Stromal cell of bone marrow (primary cell): ENCODE measurements around the gene PDCD5.
"Not testable (repeated sequence)": the region's sequence is repeated elsewhere in the genome, so short reads cannot be mapped to it uniquely, and the experiment has no call there.

Source experiments
- DNase-seq: peaks from one replicate; pipeline ENCODE4 v3.0.0-alpha.2; 2012; ENCODE audit warnings: low read depth

The PDCD5 gene

DNA sequence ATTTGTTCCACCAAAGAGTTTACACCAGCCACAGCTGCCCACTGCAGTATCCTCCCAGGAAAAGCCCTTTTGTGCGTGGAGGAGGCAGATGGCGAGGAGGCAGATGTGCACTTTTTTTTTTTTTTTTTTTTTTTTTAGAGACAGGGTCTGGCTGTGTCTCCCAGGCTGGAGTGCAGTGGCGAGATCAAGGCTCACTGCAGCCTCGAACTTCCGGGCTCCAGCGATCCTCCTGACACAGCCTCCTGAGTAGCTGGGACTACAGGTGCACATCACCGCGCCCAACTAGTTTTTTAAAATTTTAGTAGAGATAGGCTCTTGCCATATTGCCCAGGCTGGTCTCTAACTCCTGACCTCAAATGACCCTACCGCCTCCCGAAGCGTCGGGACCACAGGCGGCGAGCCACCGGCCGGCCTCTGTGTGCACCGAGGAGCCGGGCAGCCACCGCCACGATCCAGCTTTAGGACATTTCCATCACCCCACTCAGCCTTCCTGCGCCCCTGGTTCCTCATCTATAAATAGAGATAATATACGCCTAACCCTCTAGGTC is 563 bp upstream of the PDCD5 start:
- no peak for DNase-seq

DNA sequence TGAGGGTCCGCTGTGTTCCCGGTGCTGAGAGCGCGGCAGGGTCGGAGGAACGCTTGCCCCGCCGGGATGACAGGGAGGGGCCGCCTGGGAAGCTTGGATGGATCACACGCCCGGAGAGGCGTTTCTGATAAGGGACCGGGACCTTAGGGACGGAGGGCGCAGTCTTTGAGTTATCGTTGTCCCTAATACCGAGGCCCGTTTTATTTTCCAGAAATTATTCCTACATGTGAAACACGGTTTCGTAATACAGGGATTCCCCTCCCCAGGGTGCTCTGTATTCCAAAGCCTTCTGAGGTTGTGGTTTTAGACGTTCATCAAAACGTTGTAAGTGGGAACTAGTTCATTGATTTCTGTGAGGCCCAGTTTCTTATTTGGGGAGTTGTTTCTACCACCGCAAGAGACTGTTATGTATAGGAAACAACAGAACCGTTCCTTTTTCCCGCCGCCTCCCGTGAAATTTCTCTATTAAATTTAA is 752 bp downstream of the PDCD5 start:
- no peak for DNase-seq

DNA sequence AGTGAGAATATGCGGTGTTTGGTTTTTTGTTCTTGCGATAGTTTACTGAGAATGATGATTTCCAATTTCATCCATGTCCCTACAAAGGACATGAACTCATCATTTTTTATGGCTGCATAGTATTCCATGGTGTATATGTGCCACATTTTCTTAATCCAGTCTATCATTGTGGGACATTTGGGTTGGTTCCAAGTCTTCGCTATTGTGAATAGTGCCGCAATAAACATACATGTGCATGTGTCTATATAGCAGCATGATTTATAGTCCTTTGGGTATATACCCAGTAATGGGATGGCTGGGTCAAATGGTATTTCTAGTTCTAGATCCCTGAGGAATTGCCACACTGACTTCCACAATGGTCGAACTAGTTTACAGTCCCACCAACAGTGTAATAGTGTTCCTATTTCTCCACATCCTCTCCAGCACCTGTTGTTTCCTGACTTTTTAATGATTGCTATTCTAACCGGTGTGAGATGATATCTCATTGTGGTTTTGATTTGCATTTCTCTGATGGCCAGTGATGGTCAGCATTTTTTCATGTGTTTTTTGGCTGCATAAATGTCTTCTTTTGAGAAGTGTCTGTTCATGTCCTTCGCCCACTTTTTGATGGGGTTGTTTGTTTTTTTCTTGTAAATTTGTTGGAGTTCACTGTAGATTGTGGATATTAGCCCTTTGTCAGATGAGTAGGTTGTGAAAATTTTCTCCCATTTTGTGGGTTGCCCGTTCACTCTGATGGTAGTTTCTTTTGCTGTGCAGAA is 6.9 kb downstream of the PDCD5 start:
- DNase-seq: not testable (repeated sequence)

DNA sequence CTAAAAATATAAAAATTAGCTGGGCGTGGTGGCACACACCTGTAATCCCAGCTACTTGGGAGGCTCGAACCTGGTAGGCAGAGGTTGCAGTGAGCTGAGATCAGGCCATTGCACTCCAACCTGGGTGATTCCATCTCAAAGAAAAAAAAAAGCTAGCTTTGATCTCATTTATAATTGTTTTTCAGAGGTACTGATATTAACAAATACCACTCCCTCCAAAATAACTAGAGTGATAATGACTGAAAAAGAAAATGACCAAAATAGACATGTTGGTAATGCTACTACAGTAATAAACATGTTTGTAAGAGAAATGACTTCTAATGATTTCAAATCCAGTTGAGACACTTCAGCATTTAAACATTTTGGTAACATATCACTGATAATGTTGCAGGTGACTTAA is 13.0 kb downstream of the PDCD5 start:
- DNase-seq: no peak

DNA sequence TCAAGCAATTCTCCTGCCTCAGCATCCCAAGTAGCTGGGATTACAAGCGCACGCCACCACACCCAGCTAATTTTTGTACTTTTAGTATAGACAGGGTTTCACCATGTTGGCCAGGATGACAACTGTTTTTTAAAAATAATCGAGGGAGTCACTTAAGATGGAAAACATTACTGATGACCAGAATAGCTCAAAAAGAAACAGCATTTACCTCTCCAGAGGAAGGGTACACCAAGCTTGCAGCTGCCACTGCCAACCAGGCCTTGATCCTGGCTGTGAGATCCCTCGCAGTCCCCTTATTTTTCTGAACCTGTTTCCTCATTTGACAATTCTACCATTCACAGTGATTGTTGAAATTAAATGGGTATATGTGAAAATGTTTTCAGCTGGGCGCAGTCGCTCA is 14.5 kb downstream of the PDCD5 start:
- DNase-seq: no peak

DNA sequence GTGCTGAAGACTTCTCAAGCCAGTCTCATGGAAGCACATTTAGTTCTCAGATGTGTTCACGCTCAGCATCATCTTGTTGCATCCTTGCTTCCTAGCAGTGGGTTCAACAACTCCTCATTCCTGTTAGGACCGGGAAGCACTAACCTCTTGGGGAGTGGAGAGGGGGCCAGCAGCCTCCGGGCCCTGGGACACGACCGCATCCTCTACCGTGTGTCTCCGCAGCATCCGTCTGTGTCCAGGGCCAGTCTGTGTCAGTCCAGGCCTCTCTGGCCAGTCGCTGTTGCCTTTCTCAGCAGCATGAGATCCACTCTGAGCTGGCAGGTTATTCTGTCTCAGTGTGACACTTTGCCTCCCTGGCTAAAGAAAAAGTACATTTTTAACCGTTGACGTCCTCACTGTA is 17.0 kb downstream of the PDCD5 start:
- no peak for DNase-seq

DNA sequence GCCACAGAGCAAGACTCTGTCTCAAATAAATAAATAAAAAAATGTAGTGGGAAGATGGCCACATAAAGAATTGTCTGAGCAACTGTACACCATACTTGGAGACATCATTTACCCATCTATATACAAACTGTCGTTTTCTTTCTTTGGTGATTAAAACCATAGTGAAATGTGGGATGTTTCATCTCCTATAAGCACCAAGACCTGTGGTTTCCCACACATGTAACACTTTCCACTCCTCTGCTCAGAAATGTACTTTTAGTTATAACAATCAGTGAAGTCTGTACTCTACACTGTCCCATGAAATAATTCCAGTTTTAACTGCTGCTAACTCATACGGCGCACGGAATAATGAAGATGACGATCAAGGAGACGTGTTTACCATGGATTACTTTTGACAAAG is 18.3 kb downstream of the PDCD5 start:
- no peak for DNase-seq

DNA sequence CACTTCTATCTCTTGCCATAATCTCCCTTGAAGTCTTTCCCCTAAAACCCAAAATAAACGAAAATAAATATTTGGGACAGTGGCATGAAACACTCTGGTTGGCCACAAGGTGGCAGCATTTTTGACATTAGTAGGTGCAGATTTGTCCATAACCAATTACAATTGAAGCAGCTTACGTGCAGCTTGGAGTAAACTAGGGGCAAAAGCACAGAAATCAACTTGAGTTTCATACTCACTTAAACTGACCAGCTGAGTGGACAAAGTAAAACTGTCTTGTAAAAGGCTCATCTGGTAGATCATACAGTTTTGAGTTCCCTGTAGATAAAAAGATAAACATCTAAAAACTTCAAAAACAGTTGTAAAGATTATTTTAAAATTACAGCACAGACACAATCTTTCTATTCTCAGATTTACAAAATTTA is 18.8 kb downstream of the PDCD5 start:
- DNase-seq: peak; percentile 43

DNA sequence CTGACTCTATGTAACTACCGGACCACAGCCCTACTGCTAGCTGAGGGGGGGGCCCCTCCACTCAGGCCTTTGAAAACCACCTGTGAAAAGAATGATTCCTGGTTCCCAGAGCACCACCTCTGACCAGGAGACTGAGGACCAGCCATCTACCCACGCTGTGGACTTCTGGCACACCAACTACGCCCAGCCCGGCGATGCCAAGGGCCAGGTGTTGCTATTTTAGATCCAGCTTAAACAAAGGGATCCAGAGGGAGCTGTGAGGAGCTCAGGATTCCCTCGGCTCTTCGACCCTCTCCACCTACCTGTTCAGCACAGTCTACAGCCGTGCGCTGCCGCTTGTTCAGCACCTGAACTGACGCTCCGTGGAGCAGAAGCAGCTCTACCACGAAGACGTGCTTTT is 23.0 kb downstream of the PDCD5 start:
- DNase-seq: no peak

DNA sequence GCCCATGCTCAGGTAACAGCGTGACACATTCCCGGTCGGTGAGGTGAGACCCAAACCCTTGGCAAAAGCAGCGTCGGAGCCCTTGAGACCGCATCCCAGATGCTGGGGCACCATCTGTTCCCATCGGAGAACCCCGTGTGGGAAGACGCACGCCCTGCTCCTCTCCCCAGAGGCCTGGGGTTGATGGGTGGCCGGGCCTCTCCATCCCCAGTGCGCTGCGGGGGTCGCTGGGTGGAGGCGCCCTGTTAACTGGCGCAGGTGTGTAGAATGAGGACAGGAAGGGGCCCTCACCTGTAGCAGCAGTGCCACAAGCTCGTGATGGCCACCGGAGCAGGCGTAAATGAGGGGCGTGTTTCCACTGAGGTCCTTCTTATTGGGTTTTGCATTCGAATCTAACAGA is 24.6 kb downstream of the PDCD5 start:
- DNase-seq: no peak

DNA sequence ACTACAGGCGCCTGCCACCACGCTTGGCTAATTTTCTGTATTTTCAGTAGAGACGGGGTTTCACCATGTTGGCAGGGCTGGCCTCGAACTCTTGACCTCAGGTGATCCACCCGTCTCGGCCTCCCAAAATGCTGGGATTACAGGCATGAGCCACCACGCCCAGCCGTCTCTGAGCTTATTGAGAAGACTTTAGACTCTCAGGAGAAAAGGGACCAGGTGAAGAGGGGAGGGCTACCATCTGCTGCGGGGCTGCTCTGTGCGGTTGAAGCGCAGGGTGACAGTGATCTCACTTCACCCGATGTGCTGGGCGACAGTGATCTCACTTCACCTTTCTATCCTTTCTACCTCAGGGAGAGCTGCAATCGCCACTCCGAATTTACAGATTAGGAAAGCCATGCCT is 25.3 kb downstream of the PDCD5 start:
- DNase-seq: no peak

DNA sequence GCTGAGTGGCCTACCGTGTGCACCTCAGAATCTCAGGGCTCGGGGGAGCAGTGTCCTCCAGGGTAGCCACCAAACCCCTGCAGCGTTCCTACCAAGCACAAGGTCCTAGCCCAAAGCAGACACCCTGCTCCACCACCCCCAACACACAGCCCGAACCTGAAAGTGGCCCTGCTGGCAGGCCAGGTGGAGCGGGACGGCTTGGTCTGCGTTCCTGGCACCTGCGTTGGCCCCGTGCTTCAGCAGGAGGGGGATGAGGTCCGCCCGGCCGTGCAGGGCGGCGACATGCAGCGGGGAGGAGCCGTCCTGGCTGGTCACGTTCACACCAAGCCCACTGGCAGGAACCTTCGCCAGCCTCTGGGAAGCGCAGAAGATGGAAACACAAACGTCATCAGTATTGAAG is 26.5 kb downstream of the PDCD5 start:
- DNase-seq: no peak

DNA sequence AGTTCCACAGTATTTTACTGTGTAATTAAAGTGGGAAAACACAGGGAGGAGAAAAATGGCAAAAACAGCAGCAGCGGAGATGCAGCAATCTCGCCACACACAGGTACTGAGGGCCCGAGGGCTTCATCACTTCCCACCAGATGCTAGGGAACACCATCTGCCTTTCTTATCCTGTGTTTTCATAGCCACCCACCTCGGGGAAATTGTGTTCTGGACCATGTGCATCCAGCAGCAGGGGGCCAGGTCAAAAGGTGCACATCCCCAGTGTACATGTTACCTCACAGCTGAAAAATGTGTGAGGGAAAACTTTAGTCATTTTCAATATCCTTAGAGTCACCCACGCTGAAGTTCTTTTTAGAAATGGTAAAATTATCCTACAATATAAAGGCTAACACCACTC is 30.2 kb downstream of the PDCD5 start:
- DNase-seq: no peak

DNA sequence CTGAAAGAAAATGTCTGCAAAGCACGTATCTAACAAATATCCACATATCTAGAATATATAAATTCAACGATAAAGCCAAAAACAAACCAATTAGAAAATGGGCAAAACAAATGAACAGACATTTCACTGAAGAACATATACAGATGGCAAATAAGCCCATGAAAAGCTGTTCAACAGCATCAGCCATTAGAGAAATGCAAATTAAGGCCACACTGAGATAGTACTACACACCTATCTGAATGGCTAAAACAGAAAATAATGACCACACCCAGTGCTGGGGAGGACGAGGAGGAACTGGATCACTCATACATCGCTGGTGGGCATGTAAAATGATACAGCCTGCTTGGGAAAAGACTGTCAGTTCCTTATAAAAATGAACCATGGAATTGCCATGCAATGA is 32.0 kb downstream of the PDCD5 start:
- DNase-seq: no peak

DNA sequence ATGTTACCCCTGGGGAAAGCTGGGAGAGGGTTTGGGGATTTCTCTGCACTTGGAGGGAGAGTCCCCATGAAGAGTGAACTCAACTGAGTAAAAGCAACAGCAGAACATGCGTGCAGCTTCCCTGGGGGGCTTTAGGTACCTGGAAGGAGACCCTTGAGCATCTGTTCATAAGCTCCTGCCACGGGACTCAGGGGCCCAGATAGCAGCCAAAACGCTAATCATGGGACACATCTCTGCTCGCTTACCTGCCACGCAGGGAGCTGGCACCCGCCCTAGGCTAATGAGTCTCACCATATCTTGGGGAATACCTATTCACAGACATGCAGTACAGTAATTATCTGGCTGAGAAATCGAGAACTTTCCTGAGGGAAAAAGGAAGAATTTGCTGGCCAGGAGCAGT is 33.9 kb downstream of the PDCD5 start:
- DNase-seq: no peak

DNA sequence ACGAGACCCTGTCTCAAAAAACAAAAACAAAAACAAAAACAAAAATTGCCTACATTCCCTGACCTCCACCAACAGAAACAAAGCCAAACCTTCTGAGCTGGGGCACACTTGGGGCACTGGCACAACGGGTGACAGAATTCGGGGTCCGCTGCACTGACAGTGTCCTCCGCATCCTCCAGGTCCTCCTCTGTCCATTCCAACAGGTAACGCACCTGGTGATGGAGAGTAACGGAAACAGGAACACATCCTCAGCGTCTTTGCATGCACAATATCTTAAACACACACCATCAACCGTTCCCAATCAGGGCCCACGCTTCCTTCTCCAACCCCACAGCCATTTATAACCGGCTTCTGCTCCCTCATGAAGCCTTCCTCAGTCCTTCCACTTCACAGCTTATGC is 34.6 kb downstream of the PDCD5 start:
- no peak for DNase-seq

DNA sequence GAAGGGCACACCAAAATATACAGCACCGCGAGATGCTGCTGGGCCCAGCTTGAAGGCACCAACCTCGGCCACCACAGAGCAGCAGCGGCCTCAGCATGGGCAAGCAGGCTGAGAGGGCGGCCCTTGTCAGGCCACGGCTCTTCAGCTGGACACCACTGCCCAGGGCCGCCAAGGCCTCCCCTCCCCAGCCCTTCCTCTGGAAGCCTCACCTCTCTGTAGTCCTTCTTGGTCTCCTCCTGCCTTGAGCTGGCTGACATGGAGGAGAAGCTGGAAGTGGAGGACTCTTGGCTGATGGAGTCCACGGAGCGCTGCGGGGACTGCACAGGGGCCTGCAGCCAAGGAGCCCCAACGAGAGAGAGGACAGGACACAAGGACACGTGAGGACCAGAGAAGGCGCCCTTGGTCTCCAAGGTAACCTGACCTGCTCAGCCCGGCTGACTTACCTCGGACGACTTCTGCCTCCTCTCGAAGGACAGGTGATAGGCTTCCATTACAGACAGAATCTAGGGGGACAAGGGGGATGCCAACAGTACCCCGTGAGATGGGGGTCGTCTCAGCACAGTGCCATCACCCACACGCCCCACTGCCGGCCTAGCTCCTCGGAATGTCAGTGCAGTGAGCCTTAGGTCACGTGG is 38.2 kb downstream of the PDCD5 start:
- no peak for DNase-seq

DNA sequence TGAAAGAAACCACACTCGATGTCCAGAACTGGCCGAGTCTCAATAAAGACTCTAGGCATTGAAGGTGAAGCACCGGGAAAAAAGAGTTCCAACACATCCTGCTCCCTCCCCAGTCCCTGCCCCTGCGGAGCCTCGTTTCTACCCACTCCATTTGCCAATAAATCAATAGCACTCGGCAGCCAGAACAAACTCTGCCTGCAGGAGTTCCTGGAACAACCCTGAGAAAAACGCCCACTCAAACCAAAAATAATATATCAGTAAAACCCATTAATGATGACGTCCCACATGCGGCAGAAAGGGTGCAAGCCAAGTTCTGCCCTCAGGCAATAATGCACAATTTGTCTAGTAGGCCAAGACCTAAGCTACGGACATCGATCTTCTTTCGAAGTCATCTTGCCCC is 41.0 kb downstream of the PDCD5 start:
- DNase-seq: no peak

DNA sequence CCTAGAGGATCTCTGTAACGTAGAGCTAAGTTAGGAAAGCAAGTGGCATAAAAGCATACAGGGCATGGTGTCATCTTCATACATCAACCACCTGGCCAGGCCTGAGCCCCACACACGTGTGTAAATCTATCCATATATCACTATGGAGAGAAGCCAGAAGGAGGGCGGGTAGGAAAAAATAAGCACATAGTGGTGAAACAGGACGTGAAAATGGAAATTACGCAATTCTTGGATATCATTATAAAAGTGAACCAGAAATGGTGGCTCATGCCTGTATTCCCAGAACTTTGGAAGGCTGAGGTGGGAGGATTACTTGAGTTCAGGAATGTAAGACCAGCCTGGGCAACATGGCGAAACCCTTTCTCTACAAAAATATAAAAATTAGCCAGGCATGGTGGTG is 43.4 kb downstream of the PDCD5 start:
- no peak for DNase-seq

DNA sequence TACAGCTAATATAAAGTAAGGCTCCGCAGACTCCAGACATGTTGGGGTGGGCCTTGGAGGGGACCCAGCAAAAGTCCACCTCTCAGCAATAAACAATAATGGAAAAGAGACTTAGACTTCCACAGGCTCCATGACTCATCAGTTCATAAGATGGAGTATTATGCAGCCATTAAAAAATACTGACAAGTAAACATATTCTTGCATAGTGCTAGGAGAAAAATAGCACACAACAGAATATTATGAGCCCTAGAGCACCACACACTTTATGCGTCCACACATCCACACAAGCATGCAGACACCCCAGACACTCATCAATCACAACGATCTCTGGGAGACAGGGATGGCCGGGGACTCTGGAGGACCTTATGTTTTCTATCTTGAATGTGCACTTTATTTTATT is 46.0 kb downstream of the PDCD5 start:
- no peak for DNase-seq

DNA sequence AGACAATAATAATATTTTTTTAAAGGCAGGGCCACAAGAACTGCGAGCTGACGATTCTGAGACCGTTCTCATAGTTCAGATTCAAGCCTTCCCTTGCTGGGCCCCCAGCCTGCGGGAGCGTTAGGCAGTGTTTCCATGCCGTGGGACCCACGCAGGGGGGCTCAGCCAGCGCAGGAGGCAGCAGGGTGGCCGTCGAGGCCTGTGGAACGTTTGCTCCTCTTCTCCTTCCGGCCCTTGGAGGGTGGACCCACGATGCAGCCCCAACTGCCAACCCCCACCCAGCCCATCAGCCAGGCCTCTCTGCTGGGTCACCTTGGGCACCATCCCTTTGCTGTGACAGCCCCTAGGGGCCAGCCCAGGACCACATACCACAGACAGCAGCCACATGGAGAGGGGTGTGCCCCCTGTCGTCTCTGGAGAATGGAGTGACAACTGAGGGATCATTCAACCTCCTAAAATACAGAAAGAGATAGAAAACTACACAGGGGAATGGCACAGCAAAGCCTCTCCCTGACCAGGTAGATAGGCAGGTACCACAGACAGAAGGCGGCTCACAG is 46.8 kb downstream of the PDCD5 start:
- no peak for DNase-seq

DNA sequence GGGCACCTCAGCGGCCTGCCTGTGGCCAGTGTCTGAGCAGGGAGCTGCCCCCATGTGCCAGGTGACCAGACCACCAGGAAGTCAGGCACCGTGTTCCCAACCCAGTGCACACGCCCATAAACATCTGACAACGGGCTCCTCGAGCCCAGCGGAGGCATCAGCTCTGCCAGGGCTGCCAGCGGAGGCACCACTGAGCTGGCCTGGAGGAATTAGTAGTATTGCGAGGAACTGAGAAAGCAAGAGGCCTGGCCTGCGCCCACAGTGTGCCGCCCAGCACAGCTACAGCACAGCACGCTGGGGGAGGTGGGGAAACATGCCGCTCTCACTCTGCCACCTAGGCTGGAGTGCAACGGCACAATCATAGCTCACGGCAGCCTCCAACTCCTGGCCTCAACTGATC is 49.3 kb downstream of the PDCD5 start:
- no peak for DNase-seq

DNA sequence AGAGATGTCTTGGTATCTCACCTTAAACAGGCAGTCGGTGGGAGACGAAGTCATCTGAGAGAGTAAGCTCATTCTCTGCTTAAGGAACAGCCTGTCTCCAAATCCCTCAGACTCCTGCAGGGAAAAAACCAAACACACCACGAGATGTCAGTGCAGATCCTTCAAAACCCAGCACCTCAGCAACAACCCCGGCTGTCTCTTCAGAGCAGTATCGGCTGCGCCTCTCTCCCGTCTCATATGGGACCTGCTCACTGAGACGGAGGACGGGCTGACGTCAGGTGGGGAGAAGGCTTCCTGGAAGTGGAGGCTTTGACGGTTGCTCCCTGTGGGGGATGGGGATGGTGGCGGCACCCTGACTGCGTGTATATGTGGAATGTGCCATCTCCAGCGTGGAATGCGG is 50.4 kb downstream of the PDCD5 start:
- DNase-seq: no peak
